Progenitor cell of endocrine pancreas (in vitro differentiated cells): ENCODE measurements around the gene ADAMTSL3. TPM values are rescaled to one million over a fixed set of nuclear protein-coding genes. Genes with fewer than 3 reads are reported as not detected.

Experiments
- DNase-seq: peaks from one replicate; pipeline ENCODE4 v3.0.0; 2021; ENCODE audit warnings: low spot score; ENCODE audit not compliant: unreplicated experiment
- H3K27ac Mint-ChIP-seq: 2 replicates; pipeline ENCODE4 v1.8.0; 2021; ENCODE audit warnings: mild to moderate bottlenecking, moderate library complexity, mixed read lengths
- H3K27me3 Mint-ChIP-seq: 2 replicates; pipeline ENCODE4 v1.8.0; 2021; ENCODE audit warnings: mixed read lengths
- H3K36me3 Mint-ChIP-seq: 2 replicates; pipeline ENCODE4 v1.8.0; 2022; ENCODE audit warnings: mixed read lengths; ENCODE audit not compliant: insufficient read depth
- H3K4me1 Mint-ChIP-seq: 2 replicates; pipeline ENCODE4 v1.8.0; 2021; ENCODE audit warnings: low read depth, mixed read lengths
- H3K4me3 Mint-ChIP-seq: 2 replicates; pipeline ENCODE4 v1.8.0; 2021; ENCODE audit warnings: low read depth, mild to moderate bottlenecking, moderate library complexity, mixed read lengths
- H3K9me3 Mint-ChIP-seq: 2 replicates; pipeline ENCODE4 v1.8.0; 2021; ENCODE audit warnings: low read depth, mixed read lengths
- CTCF ChIP-seq: fragments of 200-600 bp; sonication (generic); IDR thresholded peaks from one replicate; pipeline ENCODE4 v1.5.0; 2021; ENCODE audit warnings: antibody characterized with exemption, mild to moderate bottlenecking; ENCODE audit not compliant: unreplicated experiment
- total RNA-seq: library from RNA; stranded (reverse); gene quantifications from 2 replicates; pipeline ENCODE4 v1.2.1, GENCODE V29; 2021

ADAMTSL3 gene
- total RNA-seq, 1 donor from 2014 or later: 0.24 TPM

GRCh38 chr15:83710452-83710851 is 56.5 kb downstream of the ADAMTSL3 start:
- no peak for DNase-seq
- Mint-ChIP-seq H3K4me1 (no peaks in the 10 kb centered on the region), H3K27ac (no peak overlapping the region), H3K9me3 (no peaks in the 10 kb centered on the region), H3K27me3 (no peaks in the 10 kb centered on the region), H3K36me3 (no peaks in the 10 kb centered on the region), H3K4me3 (no peak overlapping the region)
- no peak for TF ChIP-seq CTCF

- Mint-ChIP-seq H3K9me3 (no peaks in the 10 kb centered on the region), H3K4me1 (no peaks in the 10 kb centered on the region), H3K36me3 (no peaks in the 10 kb centered on the region), H3K27me3 (no peaks in the 10 kb centered on the region), H3K4me3 (no peak overlapping the region), H3K27ac (no peak overlapping the region)
- no peak for DNase-seq
- TF ChIP-seq CTCF: no peak
Measured at GRCh38 chr15:83711236-83711635, 57.3 kb downstream of the ADAMTSL3 start.

- Mint-ChIP-seq H3K4me3 (no peak overlapping the region), H3K36me3 (no peaks in the 10 kb centered on the region), H3K27ac (no peak overlapping the region), H3K4me1 (no peaks in the 10 kb centered on the region), H3K27me3 (no peaks in the 10 kb centered on the region), H3K9me3 (no peaks in the 10 kb centered on the region)
- DNase-seq: no peak
- no peak for TF ChIP-seq CTCF
Measured at GRCh38 chr15:83713242-83713641, 59.3 kb downstream of the ADAMTSL3 start.

- Mint-ChIP-seq H3K4me1 (no peaks in the 10 kb centered on the region), H3K9me3 (no peaks in the 10 kb centered on the region), H3K4me3 (no peak overlapping the region), H3K27ac (no peak overlapping the region), H3K27me3 (no peaks in the 10 kb centered on the region), H3K36me3 (no peaks in the 10 kb centered on the region)
- DNase-seq: no peak
- TF ChIP-seq CTCF: no peak
Measured at GRCh38 chr15:83714939-83715628, 61.2 kb downstream of the ADAMTSL3 start.

- no peak overlapping the region for H3K4me3 Mint-ChIP-seq
- no peak for DNase-seq
- TF ChIP-seq CTCF: no peak
- H3K27me3 Mint-ChIP-seq: no peaks in the 10 kb centered on the region
- H3K27ac Mint-ChIP-seq: no peak overlapping the region
- no peaks in the 10 kb centered on the region for H3K4me1 Mint-ChIP-seq
- no peaks in the 10 kb centered on the region for H3K36me3 Mint-ChIP-seq
- H3K9me3 Mint-ChIP-seq: no peaks in the 10 kb centered on the region
Measured at GRCh38 chr15:83716605-83717004, 62.7 kb downstream of the ADAMTSL3 start.
